SH-SY5Y (cell line): Measurements from ENCODE around the gene ZNF79.

Experiments used
- GATA2 ChIP-seq: IDR thresholded peaks from 2 replicates; pipeline ENCODE4 v1.6.1; 2011; ENCODE audit warnings: mild to moderate bottlenecking, low read depth, low read length
- GATA3 ChIP-seq: IDR thresholded peaks from 2 replicates; pipeline ENCODE4 v1.6.1; 2011; ENCODE audit warnings: low read depth, mild to moderate bottlenecking, low read length, moderate library complexity

DNA sequence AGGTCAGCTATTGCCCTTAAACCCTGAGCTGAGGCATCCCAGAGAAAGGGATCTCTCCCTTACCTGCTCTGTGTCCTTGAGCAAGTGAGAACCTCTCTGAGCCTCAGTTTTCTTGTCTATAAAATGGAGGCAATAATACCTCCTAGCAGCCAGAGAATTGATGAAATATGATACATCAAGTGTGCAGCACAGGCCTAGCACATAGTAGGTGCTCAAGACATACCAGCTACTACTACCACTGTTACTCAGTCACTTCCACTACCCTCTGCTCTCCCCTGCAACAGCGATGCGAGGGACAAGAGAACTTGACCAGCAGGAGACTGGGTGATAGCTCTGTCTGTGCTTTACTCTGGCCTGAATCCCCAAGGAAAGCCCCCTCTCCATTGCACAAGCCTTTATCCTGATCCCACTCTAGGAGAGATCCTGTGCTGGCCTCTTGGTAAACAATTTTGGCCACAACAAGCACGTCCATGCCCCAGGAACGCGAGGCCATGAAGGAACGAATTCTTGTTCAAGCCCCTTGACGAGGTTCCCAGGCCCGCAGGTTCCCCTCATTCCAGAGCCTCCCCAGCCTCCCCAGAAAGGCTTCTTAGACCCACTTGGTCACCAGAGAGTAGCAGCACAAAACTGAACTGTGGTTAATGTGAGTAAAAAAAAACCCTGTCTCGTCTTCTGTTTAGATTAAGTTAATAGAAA lies 66.5 kb downstream of the ZNF79 start:
- TF ChIP-seq GATA2: no peak
- TF ChIP-seq GATA3: no peak
